Cardiac septum (tissue), 1 donor: ENCODE measurements around the gene DRGX. TPM values are rescaled to one million over a fixed set of nuclear protein-coding genes. Genes with fewer than 3 reads are reported as not detected.

Experiments
- DNase-seq: peaks from one replicate; pipeline ENCODE4 v3.0.0-alpha.2; 2020; ENCODE audit warnings: low spot score
- intact Hi-C: fragments of 100-400 bp; cut with DNase I; formaldehyde crosslinking; loops from one replicate; pipeline ENCODE4 v1.14.0; 2022
- total RNA-seq: library from RNA; stranded (reverse); fragmentation: NEBNext Ultra II Directional; extraction: Animal tissue kit (Norgen Biotek cat#: 25700); gene quantifications from one replicate; pipeline ENCODE4 v1.2.1, GENCODE V29; 2021
- donor health status: DM: no; HTN: no; CAD: no.

The DRGX gene
- total RNA-seq, 1 donor from 2014 or later: not detected

DNA sequence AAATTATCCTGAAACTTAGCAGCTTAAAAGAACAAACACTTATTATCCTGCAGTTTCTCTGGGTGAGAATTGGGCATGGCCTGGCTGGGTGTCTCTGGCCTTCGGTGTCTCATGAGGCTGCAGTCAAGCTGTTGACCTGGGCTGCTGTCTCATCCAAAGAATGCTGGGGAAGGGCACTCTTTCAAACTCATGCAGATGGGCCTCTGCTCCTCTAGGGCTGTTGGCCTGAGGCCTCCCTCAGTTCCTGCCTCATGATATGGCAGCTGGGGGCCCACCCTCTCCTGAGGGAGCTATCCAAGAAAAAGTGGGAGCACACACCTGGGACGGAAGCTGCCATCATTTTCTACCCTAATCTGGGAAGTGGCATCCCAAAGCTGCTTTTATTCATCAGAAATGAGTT, 43.6 kb downstream of the DRGX start:
- DNase-seq: no peak
- intact Hi-C loops: no loop called here

DNA sequence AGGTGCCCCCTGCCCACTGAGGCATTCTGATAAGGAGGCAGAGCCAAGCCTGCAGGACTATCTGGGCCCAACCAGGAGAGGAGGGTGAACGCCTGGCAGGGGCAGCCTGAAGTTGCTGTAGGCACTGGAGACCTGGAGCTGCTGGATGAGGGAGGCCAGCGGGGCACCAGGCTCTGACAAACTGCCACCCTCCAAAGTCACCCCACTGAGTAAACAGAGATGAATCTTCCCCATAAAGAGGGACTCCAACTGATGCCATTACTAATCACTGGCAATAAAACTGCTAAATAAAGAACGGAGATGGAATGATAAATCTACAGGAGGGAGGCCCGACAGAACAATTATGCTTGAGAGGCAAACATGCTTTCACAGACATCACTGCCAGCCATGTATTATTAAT, 44.2 kb downstream of the DRGX start:
- no peak for DNase-seq
- intact Hi-C loops: no loop called here

DNA sequence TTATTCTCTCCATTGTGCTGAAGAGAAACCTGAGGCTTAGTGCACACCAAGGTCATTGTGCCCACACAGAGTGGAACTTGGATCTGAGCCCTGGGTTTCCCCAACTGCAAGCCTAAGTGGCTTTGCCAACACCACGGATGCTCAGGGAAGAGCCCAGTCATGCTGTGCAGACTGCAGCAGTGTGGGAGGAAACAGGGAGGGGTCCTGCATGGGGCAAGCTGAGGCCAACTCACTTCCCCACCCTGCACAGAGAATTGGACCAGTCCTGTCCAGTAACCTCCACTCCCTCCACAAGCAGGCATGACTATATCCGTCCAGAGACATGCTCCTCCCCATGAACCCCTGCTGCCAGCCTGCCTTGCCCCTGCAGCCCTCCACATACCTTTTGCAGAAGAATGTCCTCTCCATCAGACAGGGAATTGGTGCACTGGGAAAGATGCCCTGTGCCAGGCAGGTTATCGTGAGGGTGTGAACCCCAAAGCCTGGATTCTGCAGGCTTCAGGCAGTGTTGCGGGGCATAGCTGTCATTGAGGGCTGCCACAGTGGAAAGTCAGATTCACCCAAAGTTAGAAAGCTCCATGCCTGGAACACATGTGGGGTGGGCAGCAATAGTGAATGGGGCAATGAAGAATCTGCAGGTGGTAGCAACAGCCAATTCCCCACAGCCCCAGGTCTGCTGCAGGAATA, 44.9 kb downstream of the DRGX start:
- no peak for DNase-seq

DNA sequence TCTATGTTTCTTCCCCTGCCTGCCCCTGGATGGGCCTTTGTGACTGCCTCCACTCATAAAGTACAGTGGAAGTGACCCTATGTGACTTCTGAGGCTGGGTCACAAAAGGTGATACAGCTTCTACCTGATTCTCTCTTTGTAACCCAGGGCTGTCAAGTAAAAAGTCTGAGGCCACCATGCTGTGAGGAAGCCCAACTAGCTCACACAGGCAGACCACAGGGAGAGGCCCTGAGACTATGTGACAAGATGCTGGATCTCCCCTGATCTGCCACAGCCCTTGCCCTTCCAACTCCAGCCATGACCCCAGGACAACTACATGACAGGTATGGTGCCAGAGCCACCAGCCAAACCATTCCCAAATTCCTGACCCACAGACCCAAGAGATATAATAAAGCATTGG, 45.8 kb downstream of the DRGX start:
- intact Hi-C loops: no loop called here

More for the DNA sequence above, 44.9 kb downstream of the DRGX start:
- intact Hi-C loops: no loop called here

DNA sequence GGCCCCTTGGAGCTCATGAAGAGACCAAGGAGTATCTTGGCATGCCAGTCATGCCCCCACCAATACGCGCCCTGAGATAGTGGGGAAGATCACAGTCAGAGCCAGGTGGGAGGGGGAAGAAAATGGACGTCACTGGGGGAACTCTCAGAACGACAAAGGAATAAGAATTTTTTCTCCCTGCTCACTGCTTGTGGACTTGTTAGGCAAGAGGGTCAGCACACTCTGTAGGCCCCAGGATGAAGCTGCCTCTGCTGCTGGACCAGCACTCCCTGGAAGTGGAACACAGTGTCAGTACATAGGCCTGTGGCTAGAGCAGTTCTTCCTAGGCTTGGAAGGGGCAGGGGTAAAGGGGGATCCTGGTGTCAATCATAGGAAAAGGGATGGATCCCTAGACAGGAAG, 46.5 kb downstream of the DRGX start:
- no peak for DNase-seq
- intact Hi-C loops: no loop called here

More for the DNA sequence above, 45.8 kb downstream of the DRGX start:
- DNase-seq: no peak

DNA sequence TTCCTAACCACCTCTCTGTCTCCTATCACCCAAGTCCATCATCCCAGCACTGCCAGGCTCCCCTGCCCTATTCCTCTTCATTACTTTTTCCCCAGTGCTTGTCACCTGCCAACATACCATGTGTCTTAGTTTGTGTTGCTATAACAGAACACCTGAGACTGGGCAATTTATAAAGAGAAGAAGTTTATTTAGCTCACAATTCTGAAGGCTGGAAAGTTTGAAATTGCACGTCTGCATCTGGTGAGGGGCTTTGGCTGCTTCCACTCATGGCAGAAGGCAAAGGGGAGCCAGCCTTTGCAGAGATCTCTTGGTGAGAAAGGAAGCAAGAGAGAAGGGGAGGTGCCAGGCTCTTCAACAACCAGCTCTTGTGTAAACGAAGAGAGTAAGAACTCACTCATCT, 47.3 kb downstream of the DRGX start:
- DNase-seq: no peak
- intact Hi-C loops: no loop called here

DNA sequence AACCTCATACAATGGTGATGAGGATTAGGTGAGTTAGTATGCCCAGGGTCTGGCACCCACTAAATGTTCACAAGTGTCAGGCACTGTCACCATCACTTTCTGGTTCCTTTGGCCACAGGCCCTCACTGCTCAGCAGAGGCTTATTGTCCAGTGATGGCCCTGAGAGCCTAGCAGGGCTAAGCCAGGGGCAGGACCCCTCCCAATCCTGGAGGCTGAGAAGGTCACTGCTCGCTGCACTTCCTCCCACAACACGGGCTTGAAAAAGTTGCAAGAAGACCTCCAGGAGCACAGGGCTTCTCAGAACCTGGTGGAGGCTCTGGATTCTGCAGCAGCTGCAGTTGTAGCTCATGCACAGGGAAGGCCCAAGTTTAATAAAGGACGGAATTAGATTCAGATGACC, 48.1 kb downstream of the DRGX start:
- intact Hi-C loops: no loop called here
- DNase-seq: no peak

DNA sequence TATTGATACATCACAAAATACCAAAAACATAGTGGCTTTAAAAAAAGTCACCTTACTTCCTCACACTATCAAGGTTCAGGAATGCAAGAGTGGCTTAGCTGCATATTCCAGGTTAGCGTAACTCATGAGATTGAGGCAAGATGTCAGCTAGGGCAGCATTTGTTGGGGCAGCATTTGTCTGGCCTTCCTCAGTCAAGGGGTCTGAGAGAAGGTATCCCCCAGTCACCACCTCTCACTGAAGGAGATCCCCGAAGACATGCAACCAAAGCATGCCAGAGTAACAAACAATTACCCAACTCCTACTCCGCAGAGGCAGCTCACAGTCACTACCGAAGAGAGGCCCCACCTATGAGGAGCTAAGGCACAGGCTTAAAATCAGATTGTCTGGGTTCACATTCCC, 48.5 kb downstream of the DRGX start:
- peak; percentile 38 for DNase-seq
- intact Hi-C loops: no loop called here

DNA sequence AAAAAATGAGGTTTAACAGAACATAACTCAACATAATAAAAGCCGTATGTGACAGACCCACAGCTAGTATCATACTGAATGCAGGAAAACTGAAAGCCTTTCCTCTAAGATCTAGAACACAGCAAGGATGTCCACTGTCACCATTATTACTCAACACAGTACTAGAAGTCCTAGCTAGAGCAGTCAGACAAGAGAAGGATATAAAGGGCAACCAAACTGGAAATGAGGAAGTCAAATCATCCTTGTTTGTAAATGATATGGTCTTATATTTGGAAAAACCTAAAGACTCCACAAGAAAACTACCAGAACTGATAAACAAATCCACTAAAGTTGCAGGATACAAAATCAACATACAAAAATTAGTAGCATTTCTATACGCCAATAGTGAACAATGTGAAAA, 51.0 kb downstream of the DRGX start:
- DNase-seq: no peak
- intact Hi-C loops: no loop called here

DNA sequence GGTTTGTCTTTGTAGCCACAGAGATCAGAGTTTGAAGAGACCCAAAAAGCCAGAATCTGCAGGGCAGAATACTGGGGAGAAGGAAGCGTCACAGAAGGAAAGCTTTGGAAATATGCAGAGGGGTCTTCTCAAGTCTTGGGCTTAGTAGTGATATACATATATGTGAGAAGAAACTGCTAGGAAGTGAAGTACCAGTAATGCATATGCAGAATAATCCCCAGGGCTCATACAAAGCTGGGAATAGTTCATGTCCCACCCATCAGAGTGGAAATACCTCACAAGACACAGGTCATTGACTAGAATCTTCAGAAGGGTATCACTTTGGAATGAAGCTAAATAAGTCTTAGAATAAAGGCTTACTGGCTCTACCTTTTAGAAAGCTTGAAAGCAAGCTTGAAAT, 57.3 kb downstream of the DRGX start:
- DNase-seq: peak; percentile 5
- intact Hi-C loops: no loop called here

DNA sequence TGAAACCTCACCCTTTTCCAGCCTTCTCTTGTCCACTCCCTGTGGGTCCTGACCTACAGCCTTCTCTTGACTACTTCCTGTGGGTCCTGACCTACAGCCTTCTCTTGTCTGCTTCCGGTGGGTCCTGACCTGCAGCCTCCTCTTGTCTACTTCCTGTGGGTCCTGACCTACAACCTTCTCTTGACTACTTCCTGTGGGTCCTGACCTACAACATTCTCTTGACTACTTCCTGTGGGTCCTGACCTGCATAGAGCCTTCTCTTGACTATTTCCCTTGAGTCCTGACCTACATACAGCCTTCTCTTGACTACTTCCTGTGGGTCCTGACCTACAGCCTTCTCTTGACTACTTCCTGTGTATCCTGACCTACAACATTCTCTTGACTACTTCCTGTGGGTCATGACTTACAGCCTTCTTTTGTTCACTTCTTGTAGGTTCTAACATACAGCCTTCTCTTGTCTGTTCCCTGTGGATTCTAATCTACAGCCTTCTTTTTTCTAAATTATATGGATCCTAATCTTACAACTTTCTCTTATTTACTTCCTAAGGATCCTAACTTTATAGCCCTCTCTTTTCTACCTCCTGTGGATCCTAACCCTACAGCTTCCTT, 60.4 kb downstream of the DRGX start:
- intact Hi-C loops: no loop called here

DNA sequence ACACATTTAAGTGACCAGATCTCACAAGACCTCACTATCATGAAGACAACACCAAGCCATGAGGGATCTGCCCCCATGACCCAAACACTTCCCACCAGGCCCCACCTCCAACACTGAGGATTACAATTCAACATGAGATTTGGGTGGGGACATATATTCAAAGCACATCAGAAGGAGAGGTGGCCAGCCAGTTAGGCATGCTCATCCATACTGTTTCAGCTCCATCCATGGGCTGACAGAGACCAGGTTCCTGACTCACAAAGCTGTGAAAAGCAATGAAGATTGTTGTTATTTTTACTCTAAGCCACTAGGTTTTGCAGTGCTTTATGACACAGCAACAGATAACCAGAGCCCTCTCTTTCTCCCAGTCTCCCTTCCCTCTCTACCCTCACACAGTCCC, 60.9 kb downstream of the DRGX start:
- intact Hi-C loops: no loop called here
- DNase-seq: peak; percentile 27

More for the DNA sequence above, 60.4 kb downstream of the DRGX start:
- DNase-seq: peak; percentile 14

DNA sequence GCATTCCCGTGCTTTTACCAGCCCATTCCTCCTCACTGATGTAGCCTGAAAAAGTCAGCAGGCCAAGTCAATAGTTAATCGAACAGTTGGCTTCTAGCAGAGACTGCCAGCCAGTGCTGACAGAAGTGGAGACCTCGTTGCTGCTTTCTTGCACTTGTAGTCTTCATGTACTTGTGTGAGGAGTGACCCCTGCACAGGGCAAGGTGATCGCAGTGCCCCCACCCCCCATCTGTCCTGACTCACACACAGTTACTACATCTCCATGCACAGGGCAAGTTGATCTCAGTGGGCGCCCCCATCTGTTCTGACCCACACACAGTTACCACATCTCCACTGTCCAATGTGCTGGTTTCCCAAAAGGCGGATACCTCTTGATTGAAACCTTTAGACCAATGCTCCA, 62.7 kb downstream of the DRGX start:
- intact Hi-C loops: no loop called here
- peak; percentile 26 for DNase-seq

DNA sequence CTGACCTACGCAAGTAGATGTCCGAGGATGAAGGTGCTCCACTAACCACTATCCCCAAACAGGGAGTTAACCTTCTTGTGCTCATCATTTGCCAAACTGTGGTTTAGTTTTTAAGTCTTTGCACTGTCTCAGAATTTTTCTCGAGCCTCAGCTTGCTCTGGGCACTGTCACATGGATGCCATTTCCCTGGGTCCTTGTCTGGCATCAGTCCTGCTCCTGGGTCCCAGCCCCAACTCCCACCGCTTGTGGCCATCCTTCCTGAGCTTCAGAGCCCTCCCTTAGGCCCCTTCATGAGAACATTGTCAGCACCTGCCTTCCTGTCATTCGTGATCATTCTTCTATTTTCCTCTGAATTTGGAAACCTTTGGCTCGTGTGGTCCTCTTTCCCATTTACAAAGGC, 63.1 kb downstream of the DRGX start:
- intact Hi-C loops: no loop called here
- DNase-seq: no peak

DNA sequence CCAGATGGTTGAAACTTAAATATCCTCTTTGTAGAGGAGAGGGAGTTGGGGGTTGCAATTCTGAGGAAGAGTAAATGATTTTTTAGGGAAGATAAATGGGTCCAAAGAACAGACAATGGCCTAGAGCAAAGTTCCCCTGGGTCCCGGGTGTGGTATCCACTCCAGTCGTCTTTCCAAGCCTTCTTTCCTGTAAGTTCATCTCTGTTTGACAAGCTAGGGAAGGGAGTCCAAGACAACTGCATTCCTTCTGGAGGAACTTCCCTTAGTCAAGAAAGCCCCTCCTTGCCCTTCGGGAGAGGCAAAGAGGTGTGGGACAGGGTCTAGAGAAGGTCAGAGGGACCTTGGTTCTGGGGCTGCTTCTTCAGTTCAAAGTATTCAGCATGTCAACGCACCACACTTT, 63.6 kb downstream of the DRGX start:
- intact Hi-C loops: no loop called here
- no peak for DNase-seq

DNA sequence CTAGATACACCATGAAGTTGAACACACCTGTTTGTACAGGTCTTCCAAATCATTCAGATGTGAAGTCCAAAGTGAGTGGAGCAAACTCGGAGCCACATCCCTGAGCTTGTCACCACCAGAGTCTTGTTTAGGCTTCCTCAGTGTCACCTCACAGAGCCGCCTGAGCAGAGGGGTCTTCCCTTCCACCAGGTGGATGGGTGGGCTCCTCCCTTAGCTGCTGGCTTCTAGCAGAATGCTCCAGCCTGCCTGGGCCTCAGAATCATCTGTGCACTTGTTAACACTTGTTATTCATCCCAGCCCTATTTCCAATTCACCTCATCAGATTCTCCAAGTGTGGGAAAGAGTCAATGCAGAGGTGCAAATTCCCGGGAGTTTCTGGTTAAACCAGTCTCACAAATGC, 64.5 kb downstream of the DRGX start:
- intact Hi-C loops: no loop called here
- DNase-seq: peak; percentile 69

DNA sequence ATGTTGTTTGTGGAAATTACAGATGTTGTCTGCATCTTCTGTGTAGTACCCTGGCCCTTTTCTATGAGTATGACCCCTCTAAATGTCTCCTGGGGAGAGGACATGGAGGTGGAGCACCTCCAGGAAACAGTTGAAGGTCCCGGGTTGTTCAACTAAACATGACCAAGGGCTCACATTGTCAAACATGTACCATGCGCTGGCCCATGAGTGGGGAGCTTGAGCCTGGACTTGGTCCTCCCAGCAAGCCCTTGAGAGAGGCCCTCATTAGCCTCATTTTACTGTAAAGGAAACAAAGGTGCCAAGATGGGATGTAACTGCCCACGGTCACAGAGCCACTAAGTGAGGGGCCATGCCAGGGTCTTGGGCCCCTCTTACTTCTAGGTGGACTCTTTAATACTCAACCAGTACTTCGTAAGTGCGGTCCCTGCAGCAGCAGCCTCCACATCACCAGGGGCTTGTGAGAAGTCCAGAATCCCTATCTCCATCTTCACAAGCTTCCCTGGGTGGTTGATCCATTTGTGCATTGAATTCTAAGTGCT, 65.7 kb downstream of the DRGX start:
- intact Hi-C loops: no loop called here
- DNase-seq: peak; percentile 38

DNA sequence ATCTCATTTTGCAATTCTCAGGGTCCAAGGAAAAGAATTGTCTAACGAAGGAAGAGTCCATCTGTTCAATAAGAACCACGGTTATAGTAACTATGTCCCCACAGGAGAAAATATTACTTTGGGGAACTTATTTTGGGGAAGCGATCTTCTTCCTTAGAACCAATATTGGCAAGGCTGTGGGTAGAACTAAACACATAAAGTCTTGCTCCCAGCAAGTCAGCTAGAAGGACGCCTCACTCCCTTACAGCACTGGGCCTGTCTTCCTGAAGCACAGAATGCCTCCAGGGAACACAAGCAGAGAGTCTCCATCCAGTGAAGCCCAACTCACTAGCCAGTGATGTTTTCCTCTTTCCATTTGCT, 66.8 kb downstream of the DRGX start:
- intact Hi-C loops: no loop called here
- no peak for DNase-seq

DNA sequence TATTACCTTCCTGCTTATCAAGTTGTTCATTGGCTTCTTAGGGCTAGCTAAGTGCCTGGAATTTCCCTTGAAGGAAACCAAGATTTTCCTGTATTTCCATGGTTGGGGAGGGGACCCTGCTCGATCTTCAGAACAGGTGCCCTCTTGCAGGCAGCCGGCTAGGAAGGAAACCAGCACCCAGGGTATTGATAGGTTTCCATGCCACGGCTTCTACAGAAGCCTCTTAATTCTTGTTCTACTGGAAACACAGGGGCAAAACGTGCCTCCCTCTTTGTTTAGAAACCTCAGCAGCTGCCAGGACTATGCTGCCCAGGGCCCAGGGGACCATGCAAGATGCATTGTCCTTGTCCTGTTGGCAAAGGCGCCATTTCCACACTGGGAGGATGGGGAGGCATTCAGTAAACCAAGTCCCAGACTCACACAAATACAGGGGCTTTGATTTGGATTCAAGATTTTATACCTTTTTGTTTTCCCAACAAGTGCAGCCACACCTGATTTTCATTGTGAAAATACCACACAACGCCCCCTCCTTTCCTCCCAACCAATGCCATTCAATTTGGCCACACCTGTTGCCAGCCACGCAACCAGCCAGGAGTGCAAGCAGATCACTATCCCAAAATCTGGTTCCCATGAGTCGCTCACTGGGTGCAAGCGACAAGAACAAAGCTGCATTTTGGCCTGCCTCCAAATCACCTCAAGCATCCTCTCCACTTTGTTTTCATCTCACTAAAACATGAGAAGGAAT, 67.3 kb downstream of the DRGX start:
- DNase-seq: peak; percentile 27
- intact Hi-C loops: no loop called here

DNA sequence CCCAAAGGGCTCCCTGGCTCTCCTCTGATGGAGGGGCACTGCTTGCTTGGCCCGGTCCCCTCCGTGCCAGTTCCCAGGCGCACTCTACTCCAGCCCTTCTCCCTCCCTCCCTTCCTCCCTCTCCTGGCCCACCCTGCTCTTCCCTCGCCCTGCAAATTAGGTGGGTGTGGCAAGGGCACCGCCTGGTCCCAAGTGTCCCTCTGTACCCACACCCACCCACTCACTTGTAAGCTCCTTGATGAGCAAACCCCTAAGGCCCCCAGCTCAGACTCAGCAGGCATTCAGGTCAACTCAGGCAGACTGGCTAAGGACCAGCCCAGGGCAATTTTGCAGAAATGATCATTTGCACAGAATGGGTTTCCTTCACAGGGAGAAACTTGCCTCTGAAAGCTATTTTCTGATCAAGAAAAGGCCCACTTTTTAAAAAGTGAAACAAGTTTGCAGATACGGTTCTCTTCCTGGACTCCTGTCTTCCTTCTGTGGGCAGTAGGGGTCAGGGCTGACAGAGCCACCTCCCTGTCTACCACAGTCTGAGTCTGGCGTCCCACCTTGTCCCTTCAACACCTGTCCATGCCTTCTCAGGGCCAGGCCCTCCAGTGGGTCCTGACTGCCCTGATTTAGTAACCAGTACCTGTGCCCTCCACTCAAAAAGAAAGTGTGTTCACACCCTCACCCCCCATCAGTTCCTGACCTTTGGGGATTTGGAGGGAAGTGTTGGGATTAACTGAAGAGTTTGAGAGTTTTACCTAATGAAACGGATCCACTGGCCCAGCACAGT, 68.7 kb downstream of the DRGX start:
- intact Hi-C loops: no loop called here
- peak; percentile 60 for DNase-seq
